Mammary epithelial cell (primary cell): ENCODE results near the gene CRTAP.

Source experiments
- CTCF ChIP-seq, 2 donors: IDR thresholded peaks in 1 of 2; conservative IDR thresholded peaks in 1 of 2; 2 replicates each; pipeline ENCODE4 v1.5.1; 2011 to 2012; ENCODE audit warnings: inconsistent platforms in 2 of 2, low read length in 2 of 2, mild to moderate bottlenecking in 2 of 2, control low read depth in 1 of 2, low read depth in 1 of 2; ENCODE audit not compliant: insufficient read depth in 1 of 2; ENCODE audit errors: extremely low read depth in 1 of 2
- EZH2 ChIP-seq: IDR thresholded peaks from 2 replicates; pipeline ENCODE4 v1.6.1; 2012; ENCODE audit warnings: low read length, inconsistent platforms, borderline replicate concordance

GRCh38 chr3:33092496-33093254 is 21.1 kb upstream of the CRTAP start:
- TF ChIP-seq CTCF (conservative IDR thresholded peaks at IDR 0.05 in 1 of 2, IDR thresholded peaks at IDR 0.05 in 1 of 2; ENCODE audit: extremely low read depth in 1 of 2, insufficient read depth in 1 of 2, low read depth in 1 of 2, low read length in 2 of 2) (no peak), EZH2 (no peak)
